Measurements from ENCODE around the gene WDR82. TPM values are rescaled to one million over a fixed set of nuclear protein-coding genes. Genes with fewer than 3 reads are reported as not detected.

The WDR82 gene
- polyA plus RNA-seq, 3 donors = 110 to 117 (median 116) TPM

- DNase-seq (ENCODE audit: low read depth in 3 of 3, low spot score in 2 of 3) = no peak
These were observed 32.6 kb upstream of the WDR82 start for GRCh38 chr3:52310861-52311575.

- no peak for DNase-seq (ENCODE audit: low read depth in 3 of 3, low spot score in 2 of 3)
These were observed 29.9 kb upstream of the WDR82 start for GRCh38 chr3:52308308-52308707.

DNA sequence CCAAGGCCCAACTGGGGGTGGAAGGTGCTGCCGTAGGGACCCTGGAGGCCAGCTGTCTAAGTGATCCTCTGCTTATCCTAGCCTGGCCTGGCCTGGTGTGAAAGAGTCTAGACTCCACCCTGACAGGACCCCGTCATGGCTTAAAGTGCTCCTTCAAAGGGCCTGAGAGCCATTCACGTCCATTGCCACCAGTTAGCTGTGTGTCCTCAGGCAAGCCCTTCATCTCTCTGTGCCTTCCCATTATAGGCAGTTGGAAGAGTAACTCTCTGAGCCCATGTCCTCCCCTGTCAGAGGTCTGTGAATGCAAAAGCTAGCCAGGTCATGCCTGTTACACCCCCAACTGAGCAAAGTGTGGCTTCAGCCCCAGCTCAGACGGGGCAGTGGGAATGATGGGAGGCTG lies 28.5 kb upstream of the WDR82 start:
- no peak for DNase-seq (ENCODE audit: low read depth in 3 of 3, low spot score in 2 of 3)

GRCh38 chr3:52305926-52306325 lies 27.5 kb upstream of the WDR82 start:
- no peak for DNase-seq (ENCODE audit: low read depth in 3 of 3, low spot score in 2 of 3)

- DNase-seq (ENCODE audit: low read depth in 3 of 3, low spot score in 2 of 3) = no peak
These were observed 25.4 kb upstream of the WDR82 start for GRCh38 chr3:52303811-52304210.

DNA sequence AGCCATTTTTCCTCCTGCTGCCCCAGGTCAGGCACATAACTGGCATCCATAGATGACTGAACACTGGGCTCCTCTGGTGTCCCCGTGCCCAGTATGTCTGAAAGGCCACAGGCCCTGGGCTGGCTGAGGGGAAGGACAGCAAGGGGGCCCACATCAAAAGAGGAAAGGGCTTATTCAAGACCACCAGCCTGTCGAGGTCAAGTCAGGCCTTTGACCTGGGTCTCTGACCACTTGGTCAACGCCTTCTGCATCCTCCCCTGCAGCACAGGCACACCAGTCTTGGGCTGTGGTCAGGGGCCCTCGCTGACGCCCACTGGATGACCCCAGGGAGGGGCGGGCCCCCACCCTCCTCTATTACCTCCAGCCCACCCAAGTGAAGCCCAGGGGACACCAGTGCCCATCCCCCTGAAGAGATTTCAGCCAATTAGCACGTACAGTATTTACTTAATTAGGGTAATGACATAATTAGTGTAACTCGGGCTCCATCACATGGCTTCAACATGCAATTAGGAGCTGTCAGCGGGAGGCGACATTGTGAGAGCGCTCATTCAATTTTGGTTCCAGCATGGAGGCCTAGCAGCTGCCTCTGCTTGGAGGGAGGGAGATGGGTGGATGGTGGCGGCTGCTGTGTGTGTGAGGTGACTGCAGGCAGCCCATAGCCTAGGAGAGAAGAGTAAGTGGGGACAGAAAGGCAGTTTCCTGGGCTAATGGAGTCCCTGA lies 24.1 kb upstream of the WDR82 start:
- no peak for DNase-seq (ENCODE audit: low read depth in 3 of 3, low spot score in 2 of 3)

DNA sequence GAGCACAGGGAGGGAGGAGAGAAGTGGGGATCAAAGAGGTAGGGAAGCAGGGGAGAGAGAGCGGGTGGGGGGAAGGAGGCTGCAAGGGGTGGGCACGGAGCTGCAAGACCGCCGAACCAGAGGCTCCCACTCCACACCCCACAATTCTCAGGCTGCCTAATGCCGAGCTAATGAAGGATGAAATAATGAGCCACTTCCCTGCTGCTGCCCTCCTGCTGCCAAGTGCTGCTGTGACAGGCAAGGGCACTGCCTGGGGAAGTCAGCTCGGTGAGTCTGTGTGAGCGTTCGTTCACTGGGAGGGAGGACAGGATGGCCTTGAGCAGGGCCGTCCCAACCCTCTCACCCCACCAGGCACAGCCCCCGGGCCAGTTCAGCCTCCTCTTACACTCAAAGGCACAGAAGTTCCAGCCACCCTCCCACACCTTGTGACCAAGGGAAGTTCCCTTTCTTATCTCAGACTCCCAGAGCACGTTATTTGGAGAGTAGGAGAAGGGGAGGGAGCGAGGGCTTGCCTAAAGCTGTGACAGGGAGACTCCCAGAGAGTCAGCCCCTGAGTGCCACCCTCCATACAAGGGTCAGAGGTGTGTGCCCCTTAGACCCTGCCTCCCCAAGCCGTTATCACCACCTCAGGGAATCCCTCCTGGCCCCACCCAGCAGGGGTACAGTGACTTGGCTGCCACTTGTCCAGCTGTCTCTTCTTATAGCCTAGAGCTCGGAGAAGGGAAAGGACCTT lies 21.6 kb upstream of the WDR82 start:
- no peak for DNase-seq (ENCODE audit: low read depth in 3 of 3, low spot score in 2 of 3)

DNA sequence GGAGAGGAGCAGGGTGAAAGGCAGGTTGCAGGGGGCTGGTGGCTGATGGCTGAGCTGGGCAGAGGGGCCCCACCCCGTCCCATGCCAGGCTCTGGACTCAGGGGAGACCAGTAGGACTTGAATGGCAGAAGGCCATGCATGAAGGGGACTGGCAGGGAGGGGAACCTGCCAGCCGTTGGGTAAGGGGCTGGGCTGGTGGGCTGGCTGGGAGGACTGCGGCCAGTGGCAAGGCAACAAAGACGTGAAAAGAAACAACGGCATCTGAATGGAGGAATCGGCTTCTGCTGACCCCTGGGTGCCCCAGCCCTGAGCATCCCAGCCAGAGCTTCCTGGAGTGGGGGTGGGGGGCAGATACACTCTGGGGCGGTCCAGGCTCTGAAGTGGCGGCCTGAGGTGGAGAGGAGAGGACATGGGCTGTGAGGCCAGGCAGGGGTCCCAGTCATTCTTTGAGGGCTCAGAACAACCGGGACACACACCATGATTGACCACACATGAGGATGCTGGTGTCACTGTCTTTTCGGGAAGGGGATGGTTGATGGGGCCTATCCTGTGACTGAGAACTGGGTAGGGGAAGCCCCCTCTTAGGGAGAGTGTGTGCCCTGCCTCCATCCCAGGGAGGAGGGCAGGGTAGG lies 20.9 kb upstream of the WDR82 start:
- DNase-seq (ENCODE audit: low read depth in 3 of 3, low spot score in 2 of 3) = no peak

DNA sequence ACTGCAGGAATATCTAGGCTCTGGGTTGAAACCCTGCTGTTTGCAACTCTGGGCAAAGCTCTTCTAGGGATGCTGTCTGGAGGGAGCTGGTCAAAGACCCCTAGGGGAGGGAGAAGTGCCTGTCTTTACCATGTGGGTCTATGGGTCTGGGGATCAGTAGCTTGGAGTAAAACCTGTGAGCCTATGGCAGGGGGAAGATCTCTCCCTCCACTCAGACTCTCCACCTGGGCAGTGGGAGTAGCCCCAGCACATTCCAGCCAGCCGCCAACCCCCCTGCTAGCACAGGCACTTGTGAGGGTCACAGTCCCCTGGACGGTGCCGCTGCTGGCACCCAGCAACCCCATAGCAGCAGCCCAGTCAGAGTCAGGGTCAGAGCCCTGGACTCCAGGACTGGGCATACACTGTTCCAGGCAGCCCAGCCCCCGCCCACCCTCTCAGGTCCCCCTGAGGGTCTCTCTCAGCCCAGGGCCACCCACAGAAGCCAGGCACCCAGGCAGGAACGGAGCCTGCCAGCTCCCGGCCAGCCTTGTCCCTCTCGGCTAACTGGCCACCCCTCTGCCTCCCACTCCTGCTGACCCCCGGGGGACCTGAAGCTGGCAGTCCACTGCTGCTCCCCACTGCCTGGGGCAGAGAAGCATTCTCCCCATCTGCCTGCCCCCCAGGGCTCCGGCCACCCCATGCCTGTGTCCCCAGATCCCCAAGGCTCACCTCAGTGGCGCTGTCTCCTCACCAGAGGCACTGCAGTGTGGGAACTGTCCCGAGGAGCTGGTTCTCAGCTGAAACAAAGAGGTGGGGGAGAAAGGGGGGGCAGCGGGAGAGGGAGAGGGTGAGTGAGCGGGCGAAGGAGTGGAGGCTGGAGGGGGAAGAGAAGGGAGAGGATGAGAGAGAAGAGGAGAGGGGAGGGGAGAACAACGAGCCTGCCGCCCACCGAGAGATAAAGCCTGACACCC lies 20.0 kb upstream of the WDR82 start:
- DNase-seq (ENCODE audit: low read depth in 3 of 3, low spot score in 2 of 3) = no peak

DNA sequence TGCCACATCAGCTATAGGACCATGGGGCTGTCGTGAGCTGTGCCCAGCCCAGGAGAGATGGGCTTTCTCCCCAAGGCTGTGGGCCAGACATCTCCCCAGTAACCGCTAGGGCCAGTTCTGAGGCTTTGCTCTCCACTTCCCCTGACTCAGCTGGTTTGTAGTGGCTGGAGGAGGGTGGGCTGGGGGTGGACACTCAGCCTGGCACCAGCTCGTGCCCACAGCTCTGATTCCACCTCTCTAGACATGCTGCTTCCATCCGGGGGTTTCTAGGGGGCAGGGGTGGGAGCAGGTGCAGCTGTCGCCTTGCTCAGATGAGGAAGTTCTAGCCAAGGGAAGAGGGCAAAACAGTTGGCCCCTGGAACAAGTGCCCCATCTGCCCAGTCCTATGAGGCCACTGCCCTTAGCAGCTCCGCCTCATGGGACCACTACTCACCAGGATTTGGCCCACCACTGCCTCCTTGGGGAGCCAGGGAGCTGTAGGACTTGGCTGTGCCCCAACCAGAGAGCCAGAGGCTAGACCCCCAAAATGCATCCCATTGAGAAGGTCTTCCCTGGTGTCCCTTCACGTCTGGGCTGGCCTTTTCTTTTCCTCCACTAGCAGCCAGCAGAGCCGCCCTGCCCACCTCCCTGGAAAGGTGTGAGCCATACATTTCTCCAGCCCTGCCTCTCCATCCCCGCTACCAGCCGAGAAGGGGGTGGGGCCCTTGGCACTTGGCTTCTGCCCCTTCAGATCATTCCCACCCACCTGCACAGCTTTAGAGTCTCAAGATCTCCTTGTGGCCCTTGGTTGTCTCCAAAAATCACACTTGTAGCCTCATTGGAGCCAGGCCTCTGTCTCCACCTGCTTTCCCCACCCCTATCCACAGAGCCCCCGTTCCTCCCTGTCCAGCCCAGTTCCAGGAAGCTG lies 19.0 kb upstream of the WDR82 start:
- no peak for DNase-seq (ENCODE audit: low read depth in 3 of 3, low spot score in 2 of 3)

DNA sequence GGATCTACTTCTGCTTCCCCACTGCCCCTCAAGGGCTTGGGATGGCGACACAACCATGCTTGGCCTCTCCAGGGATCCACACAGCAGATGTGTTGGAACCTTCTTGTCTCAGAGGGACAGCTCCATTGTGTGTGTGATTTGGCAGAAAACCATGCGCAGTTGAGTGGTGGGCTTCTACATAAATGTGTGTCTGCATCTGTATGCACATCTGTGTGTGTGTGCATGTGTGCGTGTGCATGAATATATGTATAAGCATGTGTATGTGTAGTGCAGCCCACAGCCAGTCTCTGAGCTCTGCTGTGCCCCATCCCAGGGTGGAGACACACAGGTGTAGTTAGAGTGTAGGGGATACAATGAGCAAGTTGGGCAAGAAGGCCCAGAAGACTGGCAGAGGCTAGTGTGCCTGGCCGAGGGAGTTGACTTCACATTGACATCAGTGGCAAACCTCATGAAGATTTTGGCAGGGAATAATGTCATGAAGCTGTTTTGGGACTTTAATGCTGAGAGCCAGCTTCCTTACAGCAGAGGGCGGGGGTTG lies 17.3 kb upstream of the WDR82 start:
- no peak for DNase-seq (ENCODE audit: low read depth in 3 of 3, low spot score in 2 of 3)

- DNase-seq (ENCODE audit: low read depth in 3 of 3, low spot score in 2 of 3) = no peak
These were observed 16.1 kb upstream of the WDR82 start for GRCh38 chr3:52294320-52295150.

DNA sequence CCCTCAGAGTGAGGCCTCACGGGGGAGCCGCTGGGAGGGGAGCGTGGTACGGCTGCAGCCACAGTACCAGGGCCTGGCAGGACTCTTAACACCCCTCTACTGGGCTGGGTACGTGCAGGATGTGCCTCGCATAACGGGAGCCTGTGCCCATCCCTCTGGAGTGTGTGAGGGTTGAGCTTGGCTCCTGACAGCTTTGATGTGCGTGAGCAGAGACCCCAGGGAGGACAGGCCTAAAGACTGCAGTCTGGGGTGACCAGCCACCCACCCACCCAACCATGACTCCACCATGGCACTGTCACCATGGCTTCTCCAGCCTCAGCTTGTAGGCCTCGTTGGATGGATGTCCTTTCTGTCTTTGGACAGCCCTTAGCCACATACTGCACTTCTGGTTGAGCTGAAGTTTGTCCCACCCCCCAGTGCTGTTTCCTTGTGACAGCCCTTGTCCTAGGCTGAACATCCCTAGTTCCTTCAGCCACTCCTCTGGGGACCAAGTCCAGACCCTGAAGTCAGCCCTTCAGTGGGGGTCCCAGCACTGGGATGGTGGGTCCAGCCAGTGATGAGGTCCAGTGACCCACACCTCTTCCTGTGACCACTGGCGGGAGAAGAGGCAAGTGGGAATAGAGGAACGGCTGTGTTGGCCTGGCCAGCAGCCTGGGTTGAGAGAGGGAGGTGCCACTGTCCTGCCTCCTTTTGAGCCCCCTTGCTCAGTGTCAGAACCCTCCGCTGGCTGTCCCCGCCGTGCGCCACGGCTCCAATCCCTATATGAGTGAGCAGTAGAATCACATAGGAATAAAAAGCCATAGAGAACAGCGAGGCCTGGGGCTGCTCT lies 15.3 kb upstream of the WDR82 start:
- no peak for DNase-seq (ENCODE audit: low read depth in 3 of 3, low spot score in 2 of 3)

DNA sequence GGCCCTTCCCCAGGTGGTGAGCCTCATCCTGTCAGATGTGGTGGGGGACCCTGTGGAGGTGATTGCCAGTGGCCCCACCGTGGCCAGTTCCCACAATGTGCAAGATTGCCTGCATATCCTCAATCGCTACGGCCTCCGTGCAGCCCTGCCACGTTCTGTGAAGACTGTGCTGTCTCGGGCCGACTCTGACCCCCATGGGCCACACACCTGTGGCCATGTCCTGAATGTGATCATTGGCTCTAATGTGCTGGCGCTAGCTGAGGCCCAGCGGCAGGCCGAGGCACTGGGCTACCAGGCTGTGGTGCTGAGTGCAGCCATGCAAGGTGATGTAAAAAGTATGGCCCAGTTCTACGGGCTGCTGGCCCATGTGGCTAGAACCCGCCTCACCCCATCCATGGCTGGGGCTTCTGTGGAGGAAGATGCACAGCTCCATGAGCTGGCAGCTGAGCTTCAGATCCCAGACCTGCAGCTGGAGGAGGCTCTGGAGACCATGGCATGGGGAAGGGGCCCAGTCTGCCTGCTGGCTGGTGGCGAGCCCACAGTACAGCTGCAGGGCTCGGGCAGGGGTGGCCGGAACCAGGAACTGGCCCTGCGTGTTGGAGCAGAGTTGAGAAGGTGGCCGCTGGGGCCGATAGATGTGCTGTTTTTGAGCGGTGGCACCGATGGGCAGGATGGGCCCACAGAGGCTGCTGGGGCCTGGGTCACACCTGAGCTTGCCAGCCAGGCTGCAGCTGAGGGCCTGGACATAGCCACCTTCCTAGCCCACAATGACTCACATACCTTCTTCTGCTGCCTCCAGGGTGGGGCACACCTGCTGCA lies 14.0 kb upstream of the WDR82 start:
- DNase-seq (ENCODE audit: low read depth in 3 of 3, low spot score in 2 of 3) = no peak

DNA sequence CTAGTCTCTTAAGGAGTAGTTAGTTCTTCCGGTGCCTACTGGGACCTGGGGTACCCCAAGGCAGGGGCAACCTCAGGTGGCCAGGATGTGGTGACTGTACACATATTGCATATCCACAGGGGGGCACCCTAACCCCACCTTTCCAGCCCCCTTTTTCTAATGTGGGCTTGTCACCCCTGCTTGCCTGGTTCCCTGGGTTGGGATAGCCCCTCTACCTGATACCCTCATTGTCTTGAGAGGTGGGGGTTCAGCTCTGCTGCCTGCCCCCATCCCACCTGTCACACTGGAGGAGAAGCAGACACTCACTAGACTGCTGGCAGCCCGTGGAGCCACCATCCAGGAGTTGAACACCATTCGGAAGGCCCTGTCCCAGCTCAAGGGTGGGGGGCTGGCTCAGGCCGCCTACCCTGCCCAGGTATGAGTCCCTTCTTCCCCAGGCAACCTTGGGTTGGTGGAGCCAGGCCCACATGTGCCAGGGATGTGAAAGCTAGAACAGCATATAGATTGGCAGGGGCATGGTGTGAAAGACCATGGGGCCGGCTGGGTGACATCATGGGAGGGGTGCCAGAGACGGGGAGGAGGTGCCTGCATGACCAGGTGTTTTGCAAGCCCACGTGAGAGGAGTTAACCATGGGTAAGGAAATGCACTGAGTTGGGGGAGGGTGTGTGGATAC lies 13.2 kb upstream of the WDR82 start:
- DNase-seq (ENCODE audit: low read depth in 3 of 3, low spot score in 2 of 3) = no peak
